GM12892 (cell line): Measurements from ENCODE around the gene ZBTB32.

ENCODE experiments used
- POLR2A ChIP-seq: IDR thresholded peaks from 2 replicates; pipeline ENCODE4 v1.6.1; 2011; ENCODE audit warnings: low read depth, low read length, control low read depth
- POLR2AphosphoS5 ChIP-seq: IDR thresholded peaks from 2 replicates; pipeline ENCODE4 v1.6.1; 2011; ENCODE audit warnings: low read depth, low read length, control low read depth
- TAF1 ChIP-seq: IDR thresholded peaks from 2 replicates; pipeline ENCODE4 v1.6.1; 2011; ENCODE audit warnings: low read depth, mild to moderate bottlenecking, control low read depth, low read length, borderline replicate concordance

- TF ChIP-seq TAF1: no peak
- no peak for TF ChIP-seq POLR2A
- no peak for TF ChIP-seq POLR2AphosphoS5
These were observed 35.7 kb downstream of the ZBTB32 start for GRCh38 chr19:35740108-35740422.
